DND-41 (cell line): ENCODE measurements around the gene MFSD12.

ENCODE experiments used
- EZH2 ChIP-seq: IDR thresholded peaks from 3 replicates; pipeline ENCODE4 v1.6.1; 2012; ENCODE audit warnings: borderline replicate concordance, low read depth, mild to moderate bottlenecking, moderate library complexity, low read length, inconsistent platforms; ENCODE audit not compliant: severe bottlenecking
- TF ChIP-seq, protein P1 (sequence below): IDR thresholded peaks from 2 replicates; pipeline ENCODE4 v1.5.1; 2012; ENCODE audit warnings: borderline replicate concordance, low read length, moderate library complexity, mild to moderate bottlenecking; ENCODE audit not compliant: poor library complexity, severe bottlenecking; ENCODE audit errors: extremely low read depth

DNA sequence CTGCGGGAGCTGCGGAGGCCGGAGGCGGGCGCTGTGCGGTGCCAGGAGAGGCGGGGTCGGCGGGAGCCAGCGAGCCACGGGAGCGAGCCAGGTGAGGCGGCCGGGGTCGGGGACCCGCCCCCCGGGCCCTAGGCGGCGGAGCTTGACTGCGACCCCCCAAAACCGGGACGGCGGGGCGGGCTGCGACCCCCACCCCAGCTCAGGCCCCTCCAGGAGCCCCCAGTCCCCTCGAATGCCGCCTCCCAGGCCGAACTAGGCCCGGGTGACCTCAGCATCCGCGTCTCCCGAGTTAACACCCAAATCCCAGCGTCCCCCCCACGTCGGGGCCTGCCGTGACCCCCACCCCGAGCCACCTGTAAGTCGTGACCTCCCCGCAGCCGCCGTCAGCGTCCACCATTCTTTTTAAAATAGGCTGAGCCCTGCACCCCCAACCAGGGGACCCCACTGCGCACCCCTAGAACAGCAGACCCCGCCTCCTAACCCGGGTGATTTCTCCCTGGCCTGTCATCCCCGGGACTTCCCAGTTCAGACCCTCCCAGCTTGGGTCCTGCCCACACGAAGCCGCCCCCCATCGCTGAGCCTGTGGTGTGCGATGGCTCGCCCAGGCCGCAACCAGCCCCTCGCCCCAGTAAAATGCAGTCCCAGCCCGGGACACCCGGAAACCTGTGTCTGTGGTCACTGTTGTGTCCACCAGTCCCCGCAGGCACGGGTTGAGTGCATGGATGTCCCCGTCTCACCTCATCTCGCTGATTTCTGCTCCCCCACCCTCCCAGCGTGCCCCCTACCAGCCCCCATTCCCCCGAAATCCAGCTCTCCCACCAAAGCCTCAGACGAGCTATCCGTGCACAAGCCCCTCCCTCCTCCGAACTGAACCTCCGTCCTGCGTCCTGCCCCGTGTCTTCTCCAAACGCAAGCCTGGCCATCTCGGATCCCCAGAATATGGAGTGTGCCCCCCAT lies 50.7 kb downstream of the MFSD12 start:
- TF ChIP-seq, protein P1, sequence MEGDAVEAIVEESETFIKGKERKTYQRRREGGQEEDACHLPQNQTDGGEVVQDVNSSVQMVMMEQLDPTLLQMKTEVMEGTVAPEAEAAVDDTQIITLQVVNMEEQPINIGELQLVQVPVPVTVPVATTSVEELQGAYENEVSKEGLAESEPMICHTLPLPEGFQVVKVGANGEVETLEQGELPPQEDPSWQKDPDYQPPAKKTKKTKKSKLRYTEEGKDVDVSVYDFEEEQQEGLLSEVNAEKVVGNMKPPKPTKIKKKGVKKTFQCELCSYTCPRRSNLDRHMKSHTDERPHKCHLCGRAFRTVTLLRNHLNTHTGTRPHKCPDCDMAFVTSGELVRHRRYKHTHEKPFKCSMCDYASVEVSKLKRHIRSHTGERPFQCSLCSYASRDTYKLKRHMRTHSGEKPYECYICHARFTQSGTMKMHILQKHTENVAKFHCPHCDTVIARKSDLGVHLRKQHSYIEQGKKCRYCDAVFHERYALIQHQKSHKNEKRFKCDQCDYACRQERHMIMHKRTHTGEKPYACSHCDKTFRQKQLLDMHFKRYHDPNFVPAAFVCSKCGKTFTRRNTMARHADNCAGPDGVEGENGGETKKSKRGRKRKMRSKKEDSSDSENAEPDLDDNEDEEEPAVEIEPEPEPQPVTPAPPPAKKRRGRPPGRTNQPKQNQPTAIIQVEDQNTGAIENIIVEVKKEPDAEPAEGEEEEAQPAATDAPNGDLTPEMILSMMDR = no peak
- no peak for TF ChIP-seq EZH2
